Epithelial cell of proximal tubule (primary cell): ENCODE data around the gene LPCAT2. TPM values are rescaled to one million over a fixed set of nuclear protein-coding genes. Genes with fewer than 3 reads are reported as not detected.

ENCODE experiments used
- DNase-seq: peaks from one replicate; pipeline ENCODE4 v3.0.0-alpha.2; 2011; ENCODE audit warnings: low read depth
- H3K4me3 ChIP-seq: 2 replicates; pipeline ENCODE4 v1.5.1; 2011; ENCODE audit warnings: low read depth, mild to moderate bottlenecking, low read length
- total RNA-seq: library from RNA; depleted of rRNA; stranded (reverse); fragments of >200 nt; gene quantifications from 2 replicates; pipeline ENCODE4 v1.2.3, GENCODE V29; 2015
- TF ChIP-seq, protein P1 (sequence below): conservative IDR thresholded peaks from 2 replicates; pipeline ENCODE4 v1.5.1; 2012; ENCODE audit warnings: low read depth, mild to moderate bottlenecking, low read length

The LPCAT2 gene
- total RNA-seq, 1 donor from 2014 or later, result 3.7 TPM

DNA sequence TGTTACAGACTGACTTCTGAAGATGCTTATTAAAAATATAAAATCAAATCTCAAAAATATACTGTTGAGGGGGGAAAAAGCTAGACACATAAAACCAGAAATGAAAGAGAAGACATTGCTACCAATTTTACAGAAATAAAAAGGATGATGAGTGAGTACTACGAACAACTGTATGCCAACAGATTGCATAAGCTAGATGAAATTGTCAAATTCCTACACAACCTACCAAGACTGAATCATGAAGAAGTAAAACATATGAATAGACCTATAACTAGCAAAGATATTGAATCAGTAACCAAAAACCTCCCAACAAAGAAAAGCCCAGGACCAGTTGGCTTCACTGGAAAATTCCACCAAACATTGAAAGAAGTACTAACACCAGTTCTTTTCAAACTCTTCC is 54.1 kb downstream of the LPCAT2 start:
- no peak overlapping the region for H3K4me3 ChIP-seq
- TF ChIP-seq, protein P1, sequence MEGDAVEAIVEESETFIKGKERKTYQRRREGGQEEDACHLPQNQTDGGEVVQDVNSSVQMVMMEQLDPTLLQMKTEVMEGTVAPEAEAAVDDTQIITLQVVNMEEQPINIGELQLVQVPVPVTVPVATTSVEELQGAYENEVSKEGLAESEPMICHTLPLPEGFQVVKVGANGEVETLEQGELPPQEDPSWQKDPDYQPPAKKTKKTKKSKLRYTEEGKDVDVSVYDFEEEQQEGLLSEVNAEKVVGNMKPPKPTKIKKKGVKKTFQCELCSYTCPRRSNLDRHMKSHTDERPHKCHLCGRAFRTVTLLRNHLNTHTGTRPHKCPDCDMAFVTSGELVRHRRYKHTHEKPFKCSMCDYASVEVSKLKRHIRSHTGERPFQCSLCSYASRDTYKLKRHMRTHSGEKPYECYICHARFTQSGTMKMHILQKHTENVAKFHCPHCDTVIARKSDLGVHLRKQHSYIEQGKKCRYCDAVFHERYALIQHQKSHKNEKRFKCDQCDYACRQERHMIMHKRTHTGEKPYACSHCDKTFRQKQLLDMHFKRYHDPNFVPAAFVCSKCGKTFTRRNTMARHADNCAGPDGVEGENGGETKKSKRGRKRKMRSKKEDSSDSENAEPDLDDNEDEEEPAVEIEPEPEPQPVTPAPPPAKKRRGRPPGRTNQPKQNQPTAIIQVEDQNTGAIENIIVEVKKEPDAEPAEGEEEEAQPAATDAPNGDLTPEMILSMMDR, result no peak
- DNase-seq, result no peak

DNA sequence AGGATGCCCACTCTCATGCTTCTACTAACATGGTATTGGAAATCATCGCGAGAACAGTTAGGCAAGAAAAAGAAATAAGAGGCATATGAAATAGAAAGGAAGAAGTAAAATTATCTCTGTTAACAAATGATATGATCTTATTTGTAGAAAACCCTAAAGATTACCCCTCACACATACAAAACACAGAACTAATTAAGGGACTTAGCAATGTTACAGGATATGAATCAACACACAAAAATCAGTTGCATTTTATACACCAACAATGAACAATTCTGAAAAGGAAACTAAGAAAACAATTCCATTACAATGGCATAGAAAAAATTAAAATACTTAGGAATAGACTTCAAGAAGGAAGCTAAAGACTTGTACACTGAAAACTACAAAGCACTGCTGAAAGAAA is 54.9 kb downstream of the LPCAT2 start:
- H3K4me3 ChIP-seq, result no peak overlapping the region
- TF ChIP-seq, protein P1, result no peak
- no peak for DNase-seq

DNA sequence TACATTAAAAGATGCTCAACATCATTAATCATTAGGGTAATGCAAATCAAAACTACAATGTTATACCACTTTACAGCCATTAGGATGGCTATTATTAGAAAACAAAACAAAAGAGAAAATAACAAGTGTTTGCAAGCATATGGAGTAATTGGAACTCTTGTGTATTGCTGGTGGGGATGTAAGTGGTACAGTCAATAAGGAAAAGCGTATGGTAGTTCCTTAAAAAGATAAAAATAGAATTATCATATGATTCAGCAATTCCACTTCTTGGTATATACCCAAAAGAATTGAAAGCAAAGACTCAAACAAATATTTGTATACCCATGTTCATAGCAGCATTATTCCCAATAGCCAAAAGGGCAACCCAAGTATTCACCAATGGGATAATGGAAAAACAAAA is 56.2 kb downstream of the LPCAT2 start:
- no peak overlapping the region for H3K4me3 ChIP-seq
- no peak for DNase-seq
- TF ChIP-seq, protein P1, result no peak

DNA sequence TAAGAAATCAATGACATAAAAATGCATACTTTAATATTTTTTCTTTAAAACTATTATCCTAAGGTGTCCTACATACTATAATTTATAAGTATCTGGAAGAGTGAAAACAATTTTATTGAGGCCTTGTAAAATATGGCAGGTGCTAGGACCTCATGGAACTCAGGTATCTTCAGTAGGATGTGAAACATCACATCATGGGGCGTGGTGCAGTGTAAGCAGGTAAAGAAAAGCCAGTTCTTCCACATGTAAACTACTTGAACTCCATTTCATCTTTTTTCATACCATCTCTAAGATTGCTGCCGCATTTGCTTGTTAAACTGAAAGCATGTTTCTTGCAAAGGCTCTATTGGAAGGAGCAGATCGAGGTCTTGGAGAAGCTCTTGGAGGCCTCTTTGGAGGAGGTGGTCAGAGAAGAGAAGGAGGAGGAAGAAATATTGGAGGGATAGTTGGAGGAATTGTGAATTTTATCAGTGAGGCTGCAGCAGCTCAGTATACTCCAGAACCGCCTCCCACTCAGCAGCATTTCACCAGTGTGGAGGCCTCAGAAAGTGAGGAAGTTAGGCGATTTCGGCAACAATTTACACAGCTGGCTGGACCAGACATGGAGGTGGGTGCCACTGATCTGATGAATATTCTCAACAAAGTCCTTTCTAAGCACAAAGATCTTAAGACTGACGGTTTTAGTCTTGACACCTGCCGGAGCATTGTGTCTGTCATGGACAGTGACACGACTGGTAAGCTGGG is 57.7 kb downstream of the LPCAT2 start, which contains the start of gene CAPNS2:
Gene CAPNS2 (plus strand): TSS at position 253 of the 744 bp plus-strand sequence. CDS start 73 bp downstream, at position 326.
- no peak for DNase-seq
- H3K4me3 ChIP-seq, result no peak within 1 kb of the TSS
- TF ChIP-seq, protein P1, result no peak

DNA sequence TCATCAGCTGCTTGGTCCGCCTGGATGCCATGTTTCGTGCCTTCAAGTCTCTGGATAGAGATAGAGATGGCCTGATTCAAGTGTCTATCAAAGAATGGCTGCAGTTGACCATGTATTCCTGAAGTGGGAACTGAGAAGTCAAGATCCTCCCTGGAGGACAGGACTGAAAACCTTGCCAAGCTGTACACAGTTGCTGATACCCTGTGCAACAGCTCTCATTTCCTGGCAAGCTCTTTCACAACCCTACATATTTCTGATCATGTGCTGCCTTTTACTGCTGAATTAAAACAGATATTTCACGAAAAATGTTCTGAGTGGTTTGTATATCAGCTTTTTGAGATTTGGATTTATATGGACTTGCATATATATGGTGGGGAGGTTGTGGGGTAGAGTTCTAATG is 58.5 kb downstream of the LPCAT2 start:
- no peak for DNase-seq
- TF ChIP-seq, protein P1, result no peak
- H3K4me3 ChIP-seq, result no peak overlapping the region

DNA sequence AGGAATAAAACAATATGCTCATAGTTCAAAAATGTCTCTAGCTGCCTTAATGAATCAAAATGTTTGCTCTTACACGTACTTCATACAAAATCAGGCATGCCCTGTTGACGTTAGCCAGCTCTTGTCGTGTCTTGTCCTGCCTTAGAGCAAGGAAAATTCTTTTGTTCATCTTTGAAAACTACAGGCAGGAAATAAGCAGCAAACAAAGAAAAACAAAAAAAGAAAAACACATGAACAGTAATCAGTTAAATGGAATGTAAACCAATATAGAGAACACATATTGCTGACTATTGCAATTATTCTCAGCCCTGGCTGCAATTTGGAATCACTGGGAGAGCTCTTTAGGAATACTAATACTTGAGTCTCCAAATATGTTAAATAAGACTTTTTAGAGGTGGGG is 59.3 kb downstream of the LPCAT2 start:
- H3K4me3 ChIP-seq, result no peak overlapping the region
- TF ChIP-seq, protein P1, result no peak
- DNase-seq, result no peak

DNA sequence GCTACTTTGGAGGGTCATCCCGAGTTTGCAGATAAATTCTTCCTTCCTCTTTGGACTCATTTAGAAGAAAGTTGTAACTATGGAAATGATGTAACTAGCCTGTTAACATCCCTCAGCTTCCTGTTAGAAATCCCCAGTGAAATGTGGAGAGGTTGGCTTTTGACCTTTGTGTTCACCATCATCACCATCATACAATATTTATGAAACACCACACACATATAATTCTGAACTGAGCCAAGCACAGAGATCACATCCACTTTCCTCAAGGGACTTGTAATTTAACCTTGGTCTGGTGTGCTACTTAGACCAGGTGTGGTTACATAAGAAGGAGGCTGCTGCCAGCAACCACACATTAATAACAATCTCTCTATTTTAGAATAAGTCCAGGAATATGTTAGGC is 60.2 kb downstream of the LPCAT2 start:
- TF ChIP-seq, protein P1, result no peak
- no peak overlapping the region for H3K4me3 ChIP-seq
- DNase-seq, result no peak
